Measurements from ENCODE around the gene ID1.

ID1 gene

GRCh38 chr20:31605031-31605901 lies at the start of gene ID1:
ID1 (plus strand) TSS chr20:31605289; CDS start chr20:31605388, 99 bp downstream.
- peak; percentile 79 to 80 for DNase-seq

- DNase-seq = no peak
Observed at GRCh38 chr20:31559704-31560093, 45.4 kb upstream of the ID1 start.

GRCh38 chr20:31560094-31560745 lies 44.9 kb upstream of the ID1 start:
- peak; percentile 74 to 76 for DNase-seq

GRCh38 chr20:31560746-31561598 lies 44.1 kb upstream of the ID1 start:
- DNase-seq = no peak

GRCh38 chr20:31562241-31562640 lies 42.8 kb upstream of the ID1 start:
- DNase-seq = no peak

- no peak for DNase-seq
Observed at GRCh38 chr20:31564284-31564683, 40.8 kb upstream of the ID1 start.

GRCh38 chr20:31565699-31566318 lies 39.3 kb upstream of the ID1 start:
- no peak for DNase-seq

- no peak for DNase-seq
Observed at GRCh38 chr20:31566319-31566657, 38.8 kb upstream of the ID1 start.

- DNase-seq = no peak
Observed at GRCh38 chr20:31566658-31567379, 38.3 kb upstream of the ID1 start.

- DNase-seq = no peak
Observed at GRCh38 chr20:31567380-31567720, 37.7 kb upstream of the ID1 start.

GRCh38 chr20:31568041-31568731 lies 36.9 kb upstream of the ID1 start:
- DNase-seq = no peak

GRCh38 chr20:31568773-31569162 lies 36.3 kb upstream of the ID1 start:
- DNase-seq = no peak

GRCh38 chr20:31569163-31570020 lies 35.7 kb upstream of the ID1 start:
- peak; percentile 62 to 63 for DNase-seq

GRCh38 chr20:31570021-31570463 lies 35.0 kb upstream of the ID1 start:
- DNase-seq = no peak

GRCh38 chr20:31570735-31571617 lies 34.1 kb upstream of the ID1 start:
- DNase-seq = no peak

- DNase-seq = no peak
Observed at GRCh38 chr20:31572042-31572700, 32.9 kb upstream of the ID1 start.

GRCh38 chr20:31572701-31573554 lies 32.2 kb upstream of the ID1 start:
- peak; percentile 81 to 85 for DNase-seq

All from stimulated activated CD4-positive, alpha-beta T cell treated with anti-CD3 and anti-CD28 coated beads, Interleukin-2, amount 100 ng/mL, for 48 hours (primary cell).